ENCODE results near the gene GRID1.

Gene GRID1

DNA sequence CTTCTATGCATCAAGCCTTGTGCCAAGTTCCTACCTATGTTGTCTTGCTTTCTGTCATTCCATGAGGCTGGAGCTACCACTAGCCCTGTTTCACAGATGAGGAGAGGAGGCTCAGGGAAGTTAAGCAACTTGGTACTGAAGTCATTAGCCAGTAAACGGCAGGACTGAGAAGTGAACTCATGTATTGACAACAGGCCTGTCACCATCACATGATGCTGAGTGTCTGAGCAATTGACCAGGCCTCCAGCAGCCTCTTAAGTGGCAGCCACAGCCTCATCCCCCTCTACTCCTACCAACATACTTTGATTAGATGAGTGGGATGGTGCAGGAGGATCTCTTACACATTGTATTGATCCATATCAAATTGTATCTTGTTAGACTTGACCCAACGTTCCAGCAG is 317.6 kb downstream of the GRID1 start:
- ChIA-PET POLR2A (no interaction called here), CTCF (no interaction called here)
- no peak for TF ChIP-seq ZNF473 (tag by site-specific recombination; IDR thresholded peaks at IDR 0.05)
- no peak for TF ChIP-seq ZNF610 (tag by site-specific recombination; IDR thresholded peaks at IDR 0.05; ENCODE audit: borderline replicate concordance)
- no peak for TF ChIP-seq ZNF404 (tag by site-specific recombination; IDR thresholded peaks at IDR 0.05)
- no peak for TF ChIP-seq OSR2 (tag by site-specific recombination; IDR thresholded peaks at IDR 0.05)
- no peak for TF ChIP-seq ZNF138 (tag by site-specific recombination; IDR thresholded peaks at IDR 0.05; ENCODE audit: borderline replicate concordance)
- TF ChIP-seq, protein P1, sequence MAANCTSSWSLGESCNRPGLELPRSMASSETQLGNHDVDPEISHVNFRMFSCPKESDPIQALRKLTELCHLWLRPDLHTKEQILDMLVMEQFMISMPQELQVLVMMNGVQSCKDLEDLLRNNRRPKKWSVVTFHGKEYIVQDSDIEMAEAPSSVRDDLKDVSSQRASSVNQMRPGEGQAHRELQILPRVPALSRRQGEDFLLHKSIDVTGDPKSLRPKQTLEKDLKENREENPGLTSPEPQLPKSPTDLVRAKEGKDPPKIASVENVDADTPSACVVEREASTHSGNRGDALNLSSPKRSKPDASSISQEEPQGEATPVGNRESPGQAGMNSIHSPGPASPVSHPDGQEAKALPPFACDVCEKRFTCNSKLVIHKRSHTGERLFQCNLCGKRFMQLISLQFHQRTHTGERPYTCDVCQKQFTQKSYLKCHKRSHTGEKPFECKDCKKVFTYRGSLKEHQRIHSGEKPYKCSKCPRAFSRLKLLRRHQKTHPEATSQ (tag by site-specific recombination; IDR thresholded peaks at IDR 0.05): no peak
- no peak for TF ChIP-seq KLF7 (tag by site-specific recombination; IDR thresholded peaks at IDR 0.05; ENCODE audit: borderline replicate concordance)

DNA sequence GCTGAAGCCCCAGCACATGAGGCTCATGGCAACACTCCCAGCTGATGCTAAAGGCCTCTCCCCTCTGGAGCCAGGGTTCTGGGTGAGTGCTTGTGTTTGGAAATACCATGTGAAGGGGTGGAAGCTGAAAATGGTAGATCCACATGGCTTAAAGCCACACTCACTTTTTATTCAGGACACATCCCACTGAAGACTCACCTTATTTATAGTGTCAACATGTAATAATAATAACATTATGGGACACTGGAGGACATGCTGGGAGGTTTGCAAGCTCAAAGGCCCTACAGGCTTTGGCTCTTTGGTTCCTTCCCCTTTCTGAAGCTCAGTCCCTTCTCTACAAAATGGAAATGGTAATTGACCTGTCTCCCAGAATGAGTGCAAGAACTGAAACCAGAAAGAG is 318.0 kb downstream of the GRID1 start:
- H3K36me3 ChIP-seq (ENCODE audit: control insufficient read depth in 2 of 2, insufficient read depth in 1 of 2, low read length in 2 of 2): no peaks in the 10 kb centered on the region
- POLR2A ChIA-PET: no interaction called here
- H3K27ac ChIP-seq (ENCODE audit: extremely low read depth, low read depth, low read length): no peak overlapping the region
- H3K9me3 ChIP-seq (ENCODE audit: control insufficient read depth, insufficient read depth, low read depth, low read length): no peaks in the 10 kb centered on the region
- H3K4me3 ChIP-seq (ENCODE audit: low read depth, low read length): no peak overlapping the region
- TF ChIP-seq ZEB2 (tag by site-specific recombination; IDR thresholded peaks at IDR 0.05) (no peak), PRDM10 (tag by site-specific recombination; IDR thresholded peaks at IDR 0.05) (peak; percentile 83)
- CTCF ChIA-PET: no interaction called here
- H3K4me1 ChIP-seq (ENCODE audit: control insufficient read depth, insufficient read depth, low read length): no peaks in the 10 kb centered on the region

More for the DNA sequence above, 317.6 kb downstream of the GRID1 start:
- no peaks in the 10 kb centered on the region for H3K4me1 ChIP-seq (ENCODE audit: control insufficient read depth, insufficient read depth, low read length)
- H3K9me3 ChIP-seq (ENCODE audit: control insufficient read depth, insufficient read depth, low read depth, low read length): no peaks in the 10 kb centered on the region
- no peak overlapping the region for H3K27ac ChIP-seq (ENCODE audit: extremely low read depth, low read depth, low read length)
- H3K4me3 ChIP-seq (ENCODE audit: low read depth, low read length): no peak overlapping the region
- no peaks in the 10 kb centered on the region for H3K36me3 ChIP-seq (ENCODE audit: control insufficient read depth in 2 of 2, insufficient read depth in 1 of 2, low read length in 2 of 2)

- H3K27ac ChIP-seq (ENCODE audit: extremely low read depth, low read depth, low read length): no peak overlapping the region
- H3K9me3 ChIP-seq (ENCODE audit: control insufficient read depth, insufficient read depth, low read depth, low read length): no peaks in the 10 kb centered on the region
- no peak overlapping the region for H3K4me3 ChIP-seq (ENCODE audit: low read depth, low read length)
- CTCF ChIA-PET: interaction anchor here (0.6 kb wide), 1 partner anchor 112 kb away, joined by 3 read pairs; no protein-coding TSS in a partner anchor
- H3K36me3 ChIP-seq (ENCODE audit: control insufficient read depth in 2 of 2, insufficient read depth in 1 of 2, low read length in 2 of 2): no peaks in the 10 kb centered on the region
- H3K4me1 ChIP-seq (ENCODE audit: control insufficient read depth, insufficient read depth, low read length): no peaks in the 10 kb centered on the region
- POLR2A ChIA-PET: no interaction called here
- TF ChIP-seq ZNF202 (tag by site-specific recombination; IDR thresholded peaks at IDR 0.05; ENCODE audit: borderline replicate concordance): no peak
- TF ChIP-seq PRDM10 (tag by site-specific recombination; IDR thresholded peaks at IDR 0.05): no peak
- no peak for TF ChIP-seq ZNF529 (tag by site-specific recombination; IDR thresholded peaks at IDR 0.05; ENCODE audit: insufficient replicate concordance)
- no peak for TF ChIP-seq INSM2 (tag by site-specific recombination; IDR thresholded peaks at IDR 0.05)
- no peak for TF ChIP-seq OVOL3 (tag by site-specific recombination; IDR thresholded peaks at IDR 0.05)
- TF ChIP-seq ZBTB20 (tag by site-specific recombination; IDR thresholded peaks at IDR 0.05): no peak
- no peak for TF ChIP-seq ZNF184 (tag by site-specific recombination; IDR thresholded peaks at IDR 0.05)
- TF ChIP-seq ZNF473 (tag by site-specific recombination; IDR thresholded peaks at IDR 0.05): no peak
- no peak for TF ChIP-seq ZNF221 (tag by site-specific recombination; IDR thresholded peaks at IDR 0.05; ENCODE audit: borderline replicate concordance)
- TF ChIP-seq ZSCAN23 (tag by site-specific recombination; IDR thresholded peaks at IDR 0.05): no peak
- no peak for TF ChIP-seq ZBTB8A (tag by site-specific recombination; IDR thresholded peaks at IDR 0.05)
- TF ChIP-seq KLF17 (tag by site-specific recombination; IDR thresholded peaks at IDR 0.05): no peak
- no peak for TF ChIP-seq SP2 (tag by site-specific recombination; IDR thresholded peaks at IDR 0.05)
- TF ChIP-seq ZNF366 (tag by site-specific recombination; conservative IDR thresholded peaks at IDR 0.05): no peak
Measured at GRCh38 chr10:86047588-86047987, 319.0 kb downstream of the GRID1 start.
